RKO (cell line): ENCODE results near the gene TUBGCP6.

Experiments used
- DNase-seq: peaks from one replicate; pipeline ENCODE4 v3.0.0-alpha.2; 2016; ENCODE audit warnings: low spot score

TUBGCP6 gene

DNA sequence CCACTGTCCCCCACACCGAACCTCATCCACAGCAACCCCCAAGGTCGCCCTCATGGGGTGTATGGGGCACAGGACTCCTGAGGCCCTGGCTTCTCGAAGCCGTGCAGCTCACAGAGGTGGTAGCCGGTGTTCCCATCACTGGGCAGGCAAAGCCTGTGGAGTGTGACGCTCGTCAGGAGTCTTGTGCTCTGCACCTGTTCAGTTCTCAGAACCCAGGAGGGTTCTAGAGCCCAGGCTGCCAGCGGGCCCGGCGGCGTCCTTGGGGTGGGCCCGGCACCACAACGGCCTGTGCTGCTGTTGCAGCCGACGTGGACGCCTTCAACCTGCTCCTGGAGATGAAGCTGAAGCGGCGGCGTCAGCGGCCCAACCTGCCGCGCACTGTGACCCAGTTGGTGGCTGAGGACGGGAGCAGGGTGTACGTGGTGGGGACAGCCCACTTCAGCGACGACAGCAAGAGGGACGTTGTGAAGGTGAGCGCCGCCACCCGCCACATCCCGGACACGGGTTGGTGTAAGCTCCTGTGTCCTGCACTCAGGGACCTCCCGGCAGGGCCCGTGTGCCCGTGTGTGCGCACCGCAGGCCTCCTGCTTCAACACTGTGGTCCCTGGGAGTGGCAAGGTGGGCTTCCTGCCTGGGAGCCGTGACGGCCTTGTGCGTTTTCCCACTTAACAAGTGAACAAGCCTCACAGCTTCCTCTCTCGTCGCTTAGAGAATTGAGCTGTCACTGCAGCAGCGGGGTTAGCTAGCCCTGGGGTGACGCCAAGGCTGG is 50.6 kb downstream of the TUBGCP6 start:
- DNase-seq, result no peak

DNA sequence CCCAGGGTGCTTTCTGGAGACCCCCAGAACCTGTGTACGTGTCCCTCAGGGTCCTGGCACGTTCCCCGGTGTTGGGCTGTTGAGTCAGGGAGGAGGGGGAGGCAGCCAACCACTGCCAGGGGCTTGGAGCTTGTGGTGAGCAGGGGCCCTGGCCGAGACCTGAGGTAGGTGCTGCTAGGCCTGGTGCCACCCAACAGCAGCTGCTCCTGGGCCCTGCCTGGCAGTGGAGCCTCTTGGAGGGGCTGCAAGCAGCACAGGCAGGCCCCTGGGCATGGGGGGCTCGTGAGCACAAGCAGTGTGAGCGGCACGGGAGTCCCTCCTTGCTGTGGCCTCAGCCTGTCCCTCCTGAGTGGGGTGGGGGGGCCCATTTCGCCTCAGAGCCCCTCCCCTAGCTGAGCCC is 51.2 kb downstream of the TUBGCP6 start:
- no peak for DNase-seq

DNA sequence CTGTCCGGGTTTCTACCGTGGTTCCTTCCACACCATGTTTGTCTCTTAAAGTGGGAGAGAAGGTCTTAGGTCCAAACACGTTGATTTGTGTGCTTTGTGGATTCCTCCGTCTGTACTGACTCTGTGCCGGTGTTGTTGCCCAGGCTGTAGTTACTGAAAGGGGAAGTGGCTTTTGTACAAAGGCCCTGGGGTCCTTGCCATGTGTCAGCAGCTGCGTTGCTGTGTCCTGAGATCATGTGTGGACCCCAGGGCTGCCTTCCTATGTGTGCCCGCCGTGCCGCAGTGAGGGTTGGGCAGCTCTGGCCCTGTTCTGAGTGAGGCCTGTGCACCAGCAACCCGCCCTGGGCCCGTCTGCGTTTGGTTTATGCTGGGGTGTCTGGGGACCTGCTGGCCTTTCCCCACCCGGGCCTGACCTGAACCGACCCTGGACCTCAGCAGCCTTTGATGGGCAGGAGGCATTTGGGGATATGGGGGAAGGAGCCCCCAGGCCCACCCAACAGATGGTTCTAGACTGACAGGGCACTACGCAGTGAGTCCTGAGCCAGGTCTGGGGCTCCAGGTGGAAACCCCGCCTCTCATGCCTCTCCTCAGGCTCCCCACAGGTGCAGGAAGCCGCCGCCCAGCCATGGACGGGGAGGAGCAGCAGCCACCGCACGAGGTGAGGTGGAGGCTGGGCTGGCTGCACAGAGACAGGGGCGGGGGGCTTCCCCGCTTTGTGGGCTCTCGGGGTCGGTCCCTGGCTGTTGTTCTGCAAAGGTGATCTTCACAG is 52.2 kb downstream of the TUBGCP6 start:
- no peak for DNase-seq

DNA sequence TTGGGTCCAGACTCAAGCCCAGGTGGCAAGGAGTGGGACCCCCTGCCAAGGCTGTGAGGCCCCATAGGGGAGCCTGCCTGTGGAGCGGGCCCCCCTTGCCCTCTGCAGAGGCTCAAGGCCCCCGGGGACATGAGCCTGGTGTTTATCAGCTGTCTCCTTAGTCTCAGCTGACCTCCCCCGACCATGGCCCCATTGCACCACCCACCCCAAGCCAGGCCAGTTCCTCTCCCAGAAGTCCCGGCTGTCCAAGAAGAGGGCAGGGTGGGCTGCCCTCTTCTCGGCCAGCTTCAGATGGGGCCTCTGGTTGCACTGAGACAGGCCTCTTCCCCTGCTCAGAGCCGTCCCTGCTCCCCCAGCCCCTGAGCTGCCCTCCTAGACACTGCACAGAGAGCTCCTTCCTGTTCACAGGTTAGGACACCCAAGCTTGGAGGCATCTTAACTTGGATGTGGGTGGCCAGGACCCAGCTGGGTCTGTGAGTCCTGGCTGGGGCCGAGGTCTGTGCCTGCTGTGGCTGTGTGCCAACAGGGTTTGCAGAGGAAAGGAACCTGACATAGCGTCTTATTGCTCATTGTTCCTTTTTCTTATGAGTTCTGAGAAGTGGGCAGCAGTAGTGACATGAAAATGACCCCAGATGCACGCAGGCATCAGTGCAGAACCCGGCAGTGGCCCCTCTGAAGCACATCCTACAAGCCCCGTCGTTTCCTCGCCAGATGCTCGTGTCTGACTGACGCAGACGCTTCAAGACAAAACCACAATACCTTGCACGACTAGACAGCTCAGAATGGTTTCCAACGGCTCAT is 53.7 kb downstream of the TUBGCP6 start:
- DNase-seq, result no peak

DNA sequence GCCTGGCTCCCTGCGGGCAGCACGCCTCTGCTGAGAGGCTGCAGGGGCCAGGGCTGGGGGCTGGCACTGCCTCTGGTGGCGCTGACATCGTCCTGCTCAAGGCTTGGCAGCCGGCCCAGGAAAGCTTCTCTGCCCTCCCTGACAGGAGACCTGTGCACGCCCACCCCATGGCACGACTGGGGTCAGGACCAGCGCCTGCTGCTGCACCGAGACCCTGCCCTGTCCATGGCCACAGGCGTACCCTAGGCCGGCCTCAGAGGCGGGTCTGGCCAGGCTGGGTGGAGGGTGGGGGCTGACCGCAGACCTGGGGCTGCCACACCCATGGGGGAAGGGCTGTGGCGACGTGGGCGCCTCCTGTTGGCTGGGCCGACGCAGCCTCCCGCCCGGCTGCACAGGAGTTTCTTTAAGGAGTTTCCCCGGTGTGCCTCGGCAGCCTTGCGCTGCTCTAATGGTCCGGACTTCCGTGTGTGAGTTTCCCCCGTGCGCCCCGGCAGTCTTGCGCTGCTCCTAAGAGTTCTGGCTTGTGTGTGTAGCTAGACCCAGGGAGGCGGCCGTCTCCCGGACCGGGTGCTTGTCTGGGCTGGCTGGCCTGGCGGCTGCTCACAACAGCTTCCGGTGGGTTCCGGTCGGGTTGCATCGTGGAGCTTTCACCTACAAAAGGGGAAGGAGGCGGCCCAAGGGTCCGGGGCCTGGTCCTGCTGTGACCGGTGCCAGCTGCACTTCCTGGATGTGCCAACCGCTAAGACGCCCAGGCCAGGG is 54.5 kb downstream of the TUBGCP6 start:
- no peak for DNase-seq

DNA sequence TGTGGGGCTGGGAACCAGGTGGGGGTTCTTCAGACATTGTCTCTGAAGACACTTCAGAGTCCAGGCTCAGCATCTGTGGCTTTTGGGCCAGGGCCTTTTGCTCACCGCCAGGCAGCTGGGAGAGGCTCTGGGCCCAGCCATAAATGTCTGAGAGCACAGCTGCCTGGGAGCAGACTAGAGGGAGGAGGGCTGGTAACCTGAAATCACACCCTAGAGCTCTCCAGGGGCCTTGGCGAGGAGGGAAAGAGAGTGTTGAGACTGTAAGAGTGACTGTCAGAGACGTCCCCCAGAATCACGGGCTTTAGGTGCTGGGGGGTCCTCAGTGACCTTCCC is 55.0 kb downstream of the TUBGCP6 start:
- DNase-seq, result no peak

DNA sequence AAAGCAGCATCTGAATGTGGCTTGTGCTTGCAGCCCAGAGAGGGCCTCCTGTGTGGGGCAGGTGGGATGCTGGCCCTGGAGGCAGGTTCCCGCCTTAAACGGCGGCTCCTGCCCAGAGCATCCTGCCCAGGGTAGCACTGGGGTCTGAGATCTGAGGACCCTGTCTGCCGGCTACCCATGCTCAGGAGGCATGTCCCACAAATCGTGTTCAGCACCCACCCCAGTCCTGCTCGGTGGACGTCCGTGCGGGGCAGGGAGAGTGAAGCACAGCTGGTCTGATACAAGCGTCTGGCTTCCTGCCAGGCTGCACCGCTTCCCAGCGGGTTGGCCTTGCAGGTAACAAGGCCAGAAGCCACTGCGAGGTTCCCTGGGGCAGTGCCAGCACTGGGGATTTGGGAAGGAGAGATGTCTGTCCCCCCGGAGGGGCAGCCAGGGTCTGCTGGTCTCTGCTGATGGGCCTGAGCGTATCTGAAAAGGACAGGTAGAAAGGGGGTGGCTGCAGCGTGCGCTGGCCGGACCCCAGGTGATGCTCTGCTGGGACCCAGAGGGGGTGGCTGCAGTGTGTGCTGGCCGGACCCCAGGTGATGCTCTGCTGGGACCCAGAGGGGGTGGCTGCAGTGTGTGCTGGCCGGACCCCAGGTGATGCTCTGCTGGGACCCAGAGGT is 55.5 kb downstream of the TUBGCP6 start:
- no peak for DNase-seq

DNA sequence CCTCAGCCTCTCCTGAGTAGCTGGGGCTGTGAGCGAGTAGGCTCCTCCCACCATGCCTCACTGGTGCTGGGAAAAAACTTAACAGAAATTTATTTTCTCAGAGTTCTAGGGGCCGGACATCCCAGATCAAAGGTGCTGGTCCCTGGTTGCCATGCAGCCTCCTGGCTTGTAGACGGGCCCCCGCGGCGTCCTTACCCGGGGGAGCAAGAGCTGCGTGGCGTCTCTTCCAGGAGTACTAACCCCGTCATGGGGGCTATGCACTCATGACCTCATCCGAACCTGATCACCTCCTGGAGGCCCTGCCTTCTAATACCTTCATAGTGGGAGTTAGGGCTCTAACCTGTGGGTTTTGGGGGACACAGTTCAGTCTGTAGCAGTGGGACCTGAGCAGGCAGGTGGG is 56.5 kb downstream of the TUBGCP6 start:
- no peak for DNase-seq

DNA sequence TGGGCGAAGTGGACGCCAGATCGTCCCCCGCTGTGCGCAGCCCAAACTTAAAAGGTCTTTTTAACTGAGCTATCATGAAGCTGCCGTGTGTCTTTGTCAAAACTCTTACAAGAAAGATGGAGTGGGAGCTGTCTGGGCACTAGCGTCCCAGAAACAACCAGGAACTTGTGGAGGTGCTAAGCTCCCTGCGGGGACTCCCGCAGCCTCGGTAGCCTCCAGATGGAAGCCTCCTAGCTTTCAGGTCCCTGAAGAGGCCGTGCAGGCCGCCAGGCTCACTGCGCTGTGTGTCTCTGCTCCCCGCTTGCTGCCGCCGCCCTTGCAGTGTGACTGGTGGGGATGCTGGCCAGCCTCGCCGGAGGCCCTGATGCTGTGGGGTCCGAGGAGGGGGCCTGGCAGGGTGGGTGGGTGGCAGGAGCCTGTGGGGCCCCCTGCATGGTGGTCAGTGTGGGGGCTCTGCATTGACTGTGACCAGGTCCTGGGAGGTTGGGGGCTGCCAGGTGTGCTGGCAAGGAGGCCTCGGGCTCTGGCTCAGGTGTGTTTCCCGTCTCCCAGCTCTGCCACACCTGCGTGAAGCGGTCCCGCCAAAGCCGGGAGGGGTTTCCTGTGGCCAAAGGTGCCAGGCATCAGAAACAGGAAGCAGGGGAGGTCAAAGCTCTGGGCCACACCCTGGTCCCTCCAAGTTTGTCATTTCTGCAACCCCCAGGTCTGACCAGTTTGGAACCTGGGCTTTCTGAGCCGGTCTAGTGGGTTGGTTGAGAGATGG is 57.9 kb downstream of the TUBGCP6 start:
- DNase-seq, result peak; percentile 42

DNA sequence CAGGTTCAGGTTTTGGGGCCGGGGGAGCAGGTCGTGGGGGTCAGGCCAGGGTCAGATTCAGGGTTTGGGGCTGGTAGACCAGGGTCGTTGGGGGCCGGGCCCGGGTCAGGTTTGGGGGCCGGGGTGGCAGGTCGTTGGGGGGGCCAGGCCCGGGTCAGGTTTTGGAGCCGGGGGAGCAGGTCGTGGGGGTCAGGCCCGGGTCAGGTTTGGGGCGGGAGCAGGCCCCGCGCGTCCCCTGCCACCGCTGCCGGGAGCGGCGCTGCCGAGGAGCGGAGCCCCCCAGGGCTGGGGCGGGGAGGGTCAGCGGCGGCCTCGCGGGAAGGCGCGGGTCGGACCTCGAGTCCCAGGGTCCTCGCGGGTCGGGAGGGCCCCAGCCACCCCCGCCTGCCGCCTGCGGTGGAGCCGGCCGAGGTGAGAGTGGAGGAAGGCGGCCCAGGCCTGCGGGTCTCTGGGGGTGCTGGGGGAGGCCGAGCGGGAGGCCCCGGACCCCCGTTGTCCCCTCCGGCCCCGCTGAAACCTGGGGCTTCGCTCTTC is 58.6 kb downstream of the TUBGCP6 start:
- DNase-seq, result no peak

DNA sequence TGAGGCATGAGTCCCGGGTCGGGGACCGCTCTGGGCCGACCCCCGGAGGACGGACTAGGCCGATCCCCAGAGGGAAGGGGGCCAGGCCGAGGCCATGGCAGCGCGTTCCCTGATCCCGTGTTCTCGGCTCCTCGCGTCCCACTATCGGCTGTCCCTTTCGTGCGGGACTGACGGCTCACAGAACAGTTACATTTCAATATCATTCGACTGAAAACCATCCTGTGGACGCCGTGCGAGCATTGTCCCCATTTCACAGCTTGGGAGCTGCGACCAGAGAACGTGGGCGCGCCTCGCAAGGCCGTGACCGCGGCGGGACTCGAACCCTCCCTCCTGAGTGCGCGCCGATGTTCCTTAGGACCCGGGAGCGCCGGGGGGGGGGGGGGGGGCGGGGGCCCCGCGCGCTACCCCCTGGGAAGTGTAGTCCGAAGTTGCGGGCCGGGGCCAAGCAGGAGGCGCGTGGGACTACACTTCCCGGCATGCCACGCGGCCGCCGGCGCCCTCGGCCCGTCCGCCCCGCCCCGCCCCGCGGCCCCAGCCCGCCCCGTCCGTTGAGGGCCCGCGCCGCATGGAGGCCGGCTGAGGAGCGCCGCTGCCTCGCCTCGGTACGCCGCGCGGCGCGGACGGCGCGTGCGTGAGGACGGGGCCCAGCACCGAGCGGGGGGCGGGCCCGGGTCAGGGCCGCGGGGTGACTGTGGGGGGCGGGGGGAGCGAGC is 59.3 kb downstream of the TUBGCP6 start, which contains the start of gene TRABD:
Gene TRABD, plus strand, starts transcription at position 539 of the 713 bp plus-strand sequence. CDS start 7,148 bp downstream, outside the sequence.
- DNase-seq, result peak; percentile 92

DNA sequence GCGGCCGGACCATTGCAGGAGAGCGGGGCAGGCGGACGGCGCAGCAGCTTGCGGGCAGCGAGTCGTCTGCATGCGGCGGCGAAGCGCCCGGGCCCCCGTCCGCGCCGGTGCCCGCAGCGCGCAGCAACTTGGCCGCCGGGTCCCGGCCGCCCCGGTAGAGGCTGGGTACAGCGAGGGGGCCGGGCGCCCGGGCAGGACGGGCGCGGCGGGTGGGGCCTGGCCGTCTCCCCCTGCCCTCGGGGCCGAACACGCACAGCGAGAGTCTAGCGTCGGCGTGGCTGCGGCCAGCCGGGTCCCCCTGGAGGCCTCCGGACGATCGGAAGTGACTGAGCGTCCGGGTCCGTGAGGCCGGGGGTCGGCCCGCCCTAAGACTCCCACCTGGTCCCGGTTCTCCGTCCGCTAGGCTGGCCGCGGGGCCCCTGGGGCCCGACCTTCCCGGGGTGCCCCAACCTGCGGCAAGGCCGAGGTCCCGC is 59.9 kb downstream of the TUBGCP6 start:
- no peak for DNase-seq

DNA sequence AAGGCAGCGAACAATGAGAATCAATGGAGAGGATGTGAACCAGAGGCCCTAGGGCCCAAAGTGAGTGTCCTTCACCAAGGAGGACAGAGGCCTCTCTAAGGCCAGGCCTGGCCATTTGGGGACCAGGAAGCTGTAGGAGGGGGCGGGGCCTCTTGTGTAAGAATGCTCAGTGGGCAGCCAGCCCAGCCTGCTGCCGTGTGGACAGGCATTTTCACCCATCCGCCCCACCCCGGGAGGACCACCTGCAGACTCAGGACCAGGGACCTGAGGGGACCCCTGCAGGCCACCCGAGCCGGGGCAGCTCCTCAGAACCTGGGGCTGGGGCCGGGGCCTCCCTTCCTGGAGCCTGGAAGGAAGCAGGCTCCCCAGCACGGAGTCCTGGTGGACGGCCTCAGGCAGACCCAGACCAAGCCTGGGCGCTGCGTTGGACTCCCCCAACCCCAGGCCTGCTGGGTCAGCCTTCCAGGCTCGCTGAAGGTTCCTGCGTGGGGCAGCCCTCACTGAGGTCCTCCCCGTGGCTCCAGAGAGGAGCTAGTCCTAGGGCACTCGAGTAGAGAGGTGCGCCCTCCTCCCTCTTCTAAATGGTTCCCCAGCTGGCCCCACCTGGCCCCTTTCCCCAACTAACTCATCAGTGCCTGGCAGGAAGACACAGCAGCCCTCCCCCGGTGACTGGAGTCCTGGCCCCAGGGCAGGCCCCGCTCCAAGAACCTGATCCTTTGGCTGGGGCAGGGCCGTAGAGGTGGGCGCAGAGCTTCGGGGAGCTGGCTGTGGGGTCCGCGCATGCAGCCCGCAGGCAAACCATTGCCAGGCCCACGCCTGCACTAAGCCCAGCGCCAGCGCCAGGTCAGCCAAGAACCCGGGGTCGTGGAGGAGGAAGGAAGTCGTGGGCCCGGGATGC is 60.6 kb downstream of the TUBGCP6 start:
- peak; percentile 32 for DNase-seq

DNA sequence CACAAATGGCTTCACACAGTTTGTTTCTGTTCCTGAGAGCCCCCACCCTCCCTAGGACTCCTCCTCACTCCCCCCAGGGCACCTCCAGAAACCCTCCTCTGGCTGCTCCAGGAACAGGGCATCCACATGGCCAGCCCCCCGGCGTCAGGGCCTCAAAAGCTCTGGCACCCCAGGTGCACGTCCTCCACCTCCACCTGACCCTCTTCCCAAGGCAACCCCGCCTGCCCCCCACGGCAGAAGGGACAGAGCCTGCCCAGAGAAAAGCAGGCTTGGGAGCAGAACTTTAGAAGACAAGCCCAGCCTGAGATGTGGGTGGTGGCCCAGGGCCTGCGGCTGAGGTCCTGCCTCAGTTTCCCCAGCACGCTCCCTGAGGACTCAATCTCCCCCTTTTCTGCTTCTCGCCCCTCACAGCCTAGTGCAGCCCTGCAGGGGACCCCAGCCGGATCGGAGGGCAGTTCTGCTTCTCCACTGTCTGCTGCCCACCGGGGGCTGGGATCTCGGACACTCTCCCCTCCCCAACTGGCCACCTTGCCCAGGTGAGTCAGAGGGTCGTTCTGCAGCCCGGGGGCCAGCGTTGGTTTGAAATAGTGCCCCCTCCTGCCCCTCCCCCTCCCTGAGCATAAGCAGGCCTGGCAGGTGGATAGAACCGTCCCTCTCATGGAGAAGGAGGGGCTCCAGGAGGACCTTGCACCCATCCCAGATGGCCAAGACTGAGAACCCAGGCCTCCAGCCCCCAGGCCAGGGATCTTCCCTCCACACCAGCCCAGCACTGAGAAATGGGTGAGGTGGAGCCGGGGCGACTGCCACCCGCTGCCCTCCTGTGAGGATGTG is 61.5 kb downstream of the TUBGCP6 start:
- no peak for DNase-seq

DNA sequence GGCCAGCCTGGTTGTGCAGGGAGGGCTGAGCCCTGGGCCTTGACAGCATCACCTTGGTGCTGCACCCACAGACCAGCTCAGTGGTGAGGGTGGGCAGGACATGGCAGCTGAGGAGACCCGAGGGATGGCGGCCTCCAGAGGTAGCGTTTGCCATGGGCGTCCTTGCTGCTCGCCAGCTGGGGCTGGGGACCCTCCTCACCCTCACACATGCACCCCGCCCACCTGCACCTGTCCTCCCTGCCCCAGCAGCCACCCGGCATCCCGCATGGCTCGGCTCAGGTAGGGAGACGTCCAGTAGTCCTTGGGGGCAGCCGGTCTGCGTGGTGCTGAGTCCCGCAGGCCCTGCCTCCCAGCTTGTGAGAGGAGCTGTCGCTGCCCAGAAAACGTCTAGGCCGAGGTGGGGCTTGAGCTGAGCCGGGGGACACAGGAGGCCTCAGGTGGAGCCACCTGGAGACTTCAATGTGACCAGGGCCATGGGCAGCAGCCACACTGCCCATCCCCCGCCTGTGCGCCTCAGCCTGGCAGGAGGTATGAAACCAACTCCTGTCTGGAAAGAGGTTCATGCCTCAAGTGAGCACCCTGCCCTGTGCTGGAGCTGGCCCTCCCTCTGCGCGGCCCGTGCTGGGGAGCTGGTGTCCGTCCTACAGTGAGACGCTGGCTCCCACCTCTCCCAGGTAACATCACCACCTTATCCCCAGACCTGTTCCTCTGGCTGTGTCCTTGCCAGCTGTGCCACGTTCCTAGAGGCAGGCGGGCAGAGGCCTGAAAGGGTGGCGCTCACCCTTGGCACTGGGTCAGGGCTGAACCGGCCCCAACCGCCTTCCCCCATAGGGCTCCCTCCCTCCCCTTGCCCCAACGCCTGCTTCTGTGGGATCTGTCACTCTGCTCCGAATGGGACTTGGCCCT is 62.4 kb downstream of the TUBGCP6 start:
- no peak for DNase-seq

DNA sequence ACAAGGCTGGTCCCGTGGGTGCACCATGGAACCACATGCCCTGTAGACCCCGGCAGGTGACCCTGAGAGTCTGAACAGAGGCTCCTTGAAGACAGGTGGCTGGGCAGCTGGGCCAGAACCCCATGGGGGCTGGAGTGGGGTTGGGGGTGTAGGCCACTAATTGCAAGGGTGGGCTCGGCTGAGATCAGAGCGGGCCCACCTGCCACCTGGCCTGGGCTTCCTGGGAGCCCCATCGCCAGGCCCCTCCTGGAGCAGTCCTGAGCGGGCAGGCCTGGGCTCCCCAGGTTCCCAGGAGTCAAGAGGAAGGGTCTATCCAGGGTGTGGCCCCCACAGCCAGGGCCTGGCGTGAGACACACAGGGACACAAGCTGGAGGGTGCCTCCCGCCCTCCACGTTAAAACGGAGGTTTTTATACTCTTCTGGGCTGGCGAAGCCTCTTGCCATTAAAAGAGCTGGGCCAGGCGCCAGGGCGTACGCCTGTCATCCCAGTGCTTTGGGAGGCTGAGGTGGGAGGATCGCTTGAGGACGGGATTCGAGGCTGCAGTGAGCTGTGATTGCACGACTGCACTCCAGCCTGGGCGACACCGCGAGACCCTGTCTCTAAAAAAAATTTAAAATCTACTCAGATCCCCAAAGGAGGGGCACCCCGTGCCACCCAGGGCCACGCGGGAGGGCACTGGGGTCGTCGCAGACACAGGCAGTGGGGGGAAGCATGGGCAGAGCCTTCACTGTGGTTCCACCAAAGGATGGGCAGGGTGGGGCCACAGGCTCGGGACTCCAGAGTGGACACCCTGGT is 63.9 kb downstream of the TUBGCP6 start:
- DNase-seq, result no peak
